A549 (cell line): Measurements from ENCODE around the gene TSHZ3.

Source experiments
- CTCF ChIP-seq: fragments of >200 bp; sonication (Bioruptor Twin); formaldehyde crosslinking; IDR thresholded peaks from 3 replicates; pipeline ENCODE4 v1.5.1; 2016
- JUN ChIP-seq, 2 experiments: fragments of >200 bp; sonication (Bioruptor Twin); formaldehyde crosslinking; IDR thresholded peaks; 2 replicates in 1 of 2; 3 replicates in 1 of 2; pipeline ENCODE4 v1.6.1; 2016 to 2017
- POLR2A ChIP-seq: IDR thresholded peaks from 2 replicates; pipeline ENCODE4 v1.6.1; 2012; ENCODE audit warnings: mild to moderate bottlenecking, low read length
- RFX5 ChIP-seq: fragments of 450-650 bp; IDR thresholded peaks from 2 replicates; pipeline ENCODE4 v1.7.1; 2014; ENCODE audit warnings: antibody characterized with exemption, mild to moderate bottlenecking, moderate library complexity

- TF ChIP-seq CTCF (no peak), RFX5 (no peak), JUN (IDR thresholded peaks at IDR 0.05) (no peak), POLR2A (no peak)
These were observed 95.6 kb downstream of the TSHZ3 start for GRCh38 chr19:31253526-31254179.
